Stimulated activated CD4-positive, alpha-beta T cell treated with anti-CD3 and anti-CD28 coated beads, Interleukin-1b, Interleukin-23, amount 100 ng/mL, for 48 hours (primary cell): ENCODE data around the gene UVRAG.
"Not testable (repeated sequence)": the region's sequence is repeated elsewhere in the genome, so short reads cannot be mapped to it uniquely, and the experiment has no call there.

ENCODE experiments used
- DNase-seq: peaks from one replicate; pipeline ENCODE4 v3.0.0-alpha.2; 2020

The UVRAG gene

DNA sequence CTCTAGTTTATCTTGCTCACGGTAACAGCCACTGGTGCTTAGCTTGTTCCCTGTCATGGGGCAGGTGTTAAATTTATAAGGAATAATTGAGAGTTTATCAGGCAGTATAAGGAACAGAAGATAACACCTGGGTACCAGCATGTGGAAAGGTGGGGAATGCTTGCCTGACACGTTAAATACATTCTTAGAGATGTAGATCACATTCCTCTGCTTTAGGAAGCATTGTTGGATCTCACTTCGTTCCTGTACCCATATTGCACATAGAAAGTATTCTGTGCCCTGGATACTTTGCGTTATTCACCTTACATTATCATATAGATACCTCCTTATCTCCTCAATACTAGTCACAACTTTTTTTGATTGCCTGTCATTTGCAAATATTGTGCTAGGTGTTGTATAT, 114.7 kb downstream of the UVRAG start:
- no peak for DNase-seq

DNA sequence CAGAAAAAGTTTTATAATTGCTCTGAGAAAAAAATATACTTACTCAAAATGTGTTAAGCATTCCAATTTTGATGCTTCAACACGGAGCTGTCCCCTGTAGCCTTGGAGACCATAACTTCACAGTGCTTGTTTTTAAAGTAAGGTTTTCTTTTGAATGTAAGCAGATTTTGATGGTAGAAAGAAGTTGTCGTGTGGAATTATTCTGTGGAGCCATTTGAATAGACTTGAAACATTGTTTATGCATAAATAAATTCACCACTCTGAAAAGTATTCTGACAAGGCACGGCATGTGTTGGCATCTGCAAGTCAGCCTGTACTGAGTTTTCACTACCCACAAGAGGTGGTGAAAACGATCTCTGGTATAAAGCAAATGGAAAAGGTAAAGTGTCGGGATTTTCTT, 115.5 kb downstream of the UVRAG start:
- no peak for DNase-seq

GRCh38 chr11:75931124-75931523, 116.1 kb downstream of the UVRAG start:
- no peak for DNase-seq

- DNase-seq: not testable (repeated sequence)
Observed at GRCh38 chr11:75933736-75934135, 118.7 kb downstream of the UVRAG start.

GRCh38 chr11:75934851-75935250, 119.8 kb downstream of the UVRAG start:
- no peak for DNase-seq

DNA sequence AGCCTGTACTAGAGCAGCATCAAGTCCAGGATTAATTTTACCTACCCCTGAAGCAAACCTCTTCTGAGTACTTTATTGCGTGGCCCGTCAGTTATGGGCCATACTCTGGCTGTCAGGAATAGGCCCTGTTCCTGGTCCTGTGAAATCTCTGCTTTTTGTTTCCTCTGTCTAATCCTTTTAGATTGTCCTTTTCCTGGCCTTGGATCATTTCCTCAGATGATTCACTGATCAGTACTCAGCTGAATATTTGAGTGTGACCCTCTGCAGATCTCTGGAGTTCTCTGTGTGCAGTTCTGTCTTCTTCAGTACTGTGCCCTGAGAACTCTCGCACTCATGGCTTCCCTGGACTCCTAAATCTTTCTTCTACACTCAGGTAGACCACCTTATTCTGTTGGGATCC, 123.5 kb downstream of the UVRAG start:
- DNase-seq: no peak

- DNase-seq: no peak
Observed at GRCh38 chr11:75939516-75939915, 124.5 kb downstream of the UVRAG start.

- no peak for DNase-seq
Observed at GRCh38 chr11:75939992-75940391, 125.0 kb downstream of the UVRAG start.

GRCh38 chr11:75940911-75941310, 125.9 kb downstream of the UVRAG start:
- DNase-seq: no peak

DNA sequence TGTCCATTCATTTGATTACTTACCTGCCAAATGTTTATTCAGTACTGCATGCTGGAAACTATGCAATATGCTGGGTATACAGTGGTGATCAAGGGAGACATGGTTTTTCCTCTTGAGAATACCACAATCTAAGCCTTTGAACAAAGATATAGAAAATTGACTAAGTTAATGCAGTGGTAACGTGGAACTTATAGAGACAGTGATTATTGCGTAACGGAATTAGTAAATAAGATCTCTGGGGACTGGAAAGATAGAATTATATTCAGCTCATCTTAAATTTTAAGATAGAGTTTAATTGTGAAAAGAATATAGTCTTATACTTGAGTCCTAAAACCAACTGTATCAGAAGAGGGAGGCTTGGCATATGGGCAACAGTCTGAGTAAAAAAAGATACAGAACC, 129.5 kb downstream of the UVRAG start:
- no peak for DNase-seq

DNA sequence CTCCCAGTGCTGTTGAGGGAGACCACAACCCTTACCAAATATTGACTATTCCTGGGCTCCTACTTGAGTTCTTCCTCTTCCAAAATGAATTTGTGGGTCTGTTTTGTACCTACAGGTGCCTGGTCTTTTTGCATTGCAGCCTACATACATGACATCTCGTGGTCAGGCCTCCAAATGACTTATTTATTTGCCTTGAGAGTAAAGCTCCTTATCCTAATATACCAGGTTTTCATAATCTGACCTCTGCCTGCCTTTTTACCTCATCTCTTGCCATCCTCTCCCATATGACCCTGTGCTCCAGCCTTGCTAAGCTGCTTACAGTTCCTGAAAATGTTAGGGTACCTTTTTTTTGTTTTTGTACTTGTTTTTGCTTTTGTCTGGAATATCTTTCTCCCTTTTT, 130.4 kb downstream of the UVRAG start:
- DNase-seq: no peak

DNA sequence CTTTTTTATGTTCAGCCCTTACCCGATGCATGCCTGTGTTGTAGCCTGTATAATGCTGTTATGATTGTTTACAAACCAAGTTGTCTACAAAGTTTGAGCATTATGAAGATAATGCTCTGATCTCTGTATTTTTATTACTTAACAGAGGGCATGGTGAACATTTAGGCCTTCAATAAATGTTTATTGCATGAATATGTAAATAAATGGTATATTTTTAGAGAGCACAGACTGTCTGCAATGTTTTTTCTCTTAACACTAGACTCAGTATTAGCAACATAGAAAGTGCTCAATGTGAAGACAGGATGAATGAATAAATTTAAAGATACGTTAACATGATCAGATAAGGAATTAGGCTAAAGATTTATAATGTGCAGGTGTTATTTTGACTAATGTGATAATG, 130.9 kb downstream of the UVRAG start:
- no peak for DNase-seq

DNA sequence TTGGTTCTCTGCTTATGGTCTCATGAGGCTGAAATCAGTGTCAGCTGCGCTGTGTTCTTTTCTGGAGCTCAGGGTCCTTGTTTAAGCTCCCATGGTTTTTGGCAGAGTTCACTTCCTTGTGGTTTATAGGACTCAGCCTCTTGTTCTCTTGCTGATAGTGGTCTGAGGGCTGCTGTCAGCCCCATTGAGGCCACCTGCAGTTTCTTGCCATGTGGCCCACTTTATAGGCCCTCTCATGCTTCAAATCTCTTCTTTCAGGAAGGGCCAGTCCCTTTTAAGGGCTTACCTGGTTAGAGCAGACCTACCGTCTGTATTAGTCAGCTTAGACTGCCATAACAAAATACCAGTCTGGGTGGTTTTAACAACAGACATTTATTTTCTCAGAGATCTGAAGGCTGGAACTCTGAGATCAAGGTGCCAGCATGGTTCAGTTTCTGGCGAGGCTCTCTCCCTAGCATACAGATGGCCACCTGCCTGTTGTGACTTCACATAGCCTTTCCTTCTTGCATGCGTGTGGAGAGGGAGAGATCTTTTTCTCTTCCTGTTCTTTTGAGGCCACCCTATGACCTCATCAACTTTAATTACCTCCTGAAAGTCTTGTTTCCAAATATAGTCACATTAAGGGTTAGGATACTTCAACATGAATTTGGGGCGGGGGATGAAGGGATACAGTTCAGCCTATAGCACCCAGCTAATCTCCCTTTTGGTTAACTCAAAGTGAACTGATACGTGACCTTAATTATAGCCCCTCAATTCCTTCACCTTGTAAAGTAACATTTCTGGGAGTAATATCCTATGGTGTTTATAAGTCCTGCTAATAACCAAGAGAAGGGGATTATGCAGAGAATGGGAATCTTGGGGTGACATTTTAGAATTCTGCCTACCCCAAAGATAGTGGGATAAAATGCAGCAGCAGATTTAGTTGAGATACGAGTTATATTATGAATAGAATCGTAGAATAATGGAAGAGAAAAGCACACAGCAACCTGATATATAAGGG, 131.8 kb downstream of the UVRAG start:
- DNase-seq: no peak

GRCh38 chr11:75949023-75949672, 134.1 kb downstream of the UVRAG start:
- DNase-seq: no peak

- no peak for DNase-seq
Observed at GRCh38 chr11:75950141-75950540, 135.1 kb downstream of the UVRAG start.

- DNase-seq: no peak
Observed at GRCh38 chr11:75954039-75954438, 139.0 kb downstream of the UVRAG start.

DNA sequence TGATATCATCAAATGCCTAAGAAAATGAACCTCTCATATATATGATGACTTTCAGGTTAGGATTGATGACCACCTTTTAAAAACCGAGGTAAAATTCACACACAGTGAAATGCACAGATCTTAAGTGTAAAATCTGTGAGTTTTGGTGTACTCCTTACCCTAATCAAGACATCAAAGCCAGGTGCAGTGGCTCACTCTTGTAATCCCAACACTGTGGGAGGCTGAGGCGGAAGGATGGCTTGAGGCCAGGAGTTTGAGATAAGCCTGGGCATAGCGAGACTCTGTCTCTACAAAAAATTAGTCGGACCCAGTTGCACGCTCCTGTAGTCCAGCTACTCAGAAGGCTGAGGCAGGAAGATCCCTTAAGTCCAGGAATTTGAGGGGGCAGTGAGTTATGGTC, 140.4 kb downstream of the UVRAG start:
- no peak for DNase-seq

GRCh38 chr11:75959540-75959939, 144.5 kb downstream of the UVRAG start:
- DNase-seq: no peak

GRCh38 chr11:75964071-75964470, 149.1 kb downstream of the UVRAG start:
- DNase-seq: no peak

- DNase-seq: no peak
Observed at GRCh38 chr11:75966537-75967287, 151.7 kb downstream of the UVRAG start.

GRCh38 chr11:75968021-75968625, 153.1 kb downstream of the UVRAG start:
- no peak for DNase-seq

GRCh38 chr11:75969626-75970308, 154.8 kb downstream of the UVRAG start:
- no peak for DNase-seq
